ENCODE data around the gene INA. TPM values are rescaled to one million over a fixed set of nuclear protein-coding genes. Genes with fewer than 3 reads are reported as not detected.
A peak's percentile ranks its signal among the peaks of the same experiment; 100 is the strongest.
"Not testable (repeated sequence)": the region's sequence is repeated elsewhere in the genome, so short reads cannot be mapped to it uniquely, and the experiment has no call there.

INA gene
- total RNA-seq, 1 experiment from 2014 or later, result 0.42 TPM

DNA sequence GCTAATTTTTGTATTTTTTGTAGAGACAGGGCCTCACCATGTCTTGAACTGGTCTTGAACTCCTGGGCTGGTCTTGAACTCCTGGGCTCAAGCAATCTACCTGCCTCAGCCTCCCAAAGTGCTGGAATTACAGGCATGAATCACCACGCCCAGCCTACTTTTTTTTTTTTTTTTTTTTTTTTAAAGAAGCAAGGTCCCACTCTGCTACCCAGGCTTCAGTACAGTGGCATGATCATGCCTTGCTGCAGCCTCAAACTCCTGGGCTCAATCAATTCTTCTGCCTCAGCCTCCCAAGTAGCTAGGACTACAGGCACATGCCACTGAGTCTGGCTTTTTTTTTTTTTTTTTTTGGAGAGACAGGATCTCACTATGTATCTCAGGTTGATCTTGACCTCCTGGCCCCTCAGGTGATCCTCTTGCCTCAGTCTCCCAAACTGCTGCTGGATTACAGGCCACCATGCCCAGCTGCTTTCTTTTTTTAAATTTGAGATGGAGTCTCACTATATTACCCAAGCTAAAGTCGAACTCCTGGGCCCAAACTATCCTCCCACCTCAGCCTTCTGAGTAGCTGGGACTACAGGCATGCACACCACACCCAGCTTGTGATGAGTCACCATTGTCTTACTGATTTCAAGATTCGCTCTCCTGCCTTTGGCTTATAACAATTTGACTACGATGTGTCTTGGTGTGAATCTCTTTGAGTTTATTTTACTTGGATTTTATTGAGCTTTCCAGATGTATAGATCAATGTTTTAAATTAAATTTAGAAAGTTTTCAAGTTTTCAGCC, 22.2 kb upstream of the INA start:
- no peaks in the 10 kb centered on the region for H3K36me3 ChIP-seq
- no peaks in the 10 kb centered on the region for H3K9me3 ChIP-seq (replicated peaks)
- peaks cover 5% of the 10 kb centered on the region; the same call in 1 of the 2 replicates for H3K4me1 ChIP-seq (replicated peaks)
- DNase-seq (ENCODE audit: low read depth in 1 of 2, low spot score in 2 of 2), result peak; percentile 36 to 53
- H3K27me3 ChIP-seq (replicated peaks), result no peaks in the 10 kb centered on the region
- no peak overlapping the region for H3K27ac ChIP-seq
- H3K4me3 ChIP-seq, result no peak overlapping the region

DNA sequence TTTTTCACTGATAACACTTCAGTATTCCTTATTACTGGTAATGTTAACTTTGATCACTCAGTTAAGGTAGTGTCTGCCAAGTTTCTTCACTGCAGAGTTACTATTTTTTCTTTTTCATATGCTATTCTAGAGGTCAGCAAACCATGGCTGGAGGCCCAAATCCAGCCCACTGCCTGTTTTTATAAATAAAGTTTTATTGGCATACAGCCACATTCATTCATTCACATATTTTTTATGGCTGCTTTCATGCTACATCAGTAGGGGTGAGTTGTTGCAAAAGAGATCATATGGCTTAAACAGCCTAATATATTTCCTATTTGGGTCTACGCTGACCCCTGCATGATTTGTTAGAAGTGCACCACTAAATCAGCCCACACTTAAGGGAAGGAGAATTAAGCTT, 20.3 kb upstream of the INA start:
- Histone ChIP-seq H3K36me3 (no peaks in the 10 kb centered on the region), H3K9me3 (replicated peaks) (no peaks in the 10 kb centered on the region; the same call in 1 of the 2 replicates), H3K4me3 (no peak overlapping the region), H3K4me1 (replicated peaks) (peaks cover 5% of the 10 kb centered on the region; the same call in 1 of the 2 replicates), H3K27me3 (replicated peaks) (no peaks in the 10 kb centered on the region), H3K27ac (no peak overlapping the region)
- no peak for DNase-seq (ENCODE audit: low read depth in 1 of 2, low spot score in 2 of 2)

DNA sequence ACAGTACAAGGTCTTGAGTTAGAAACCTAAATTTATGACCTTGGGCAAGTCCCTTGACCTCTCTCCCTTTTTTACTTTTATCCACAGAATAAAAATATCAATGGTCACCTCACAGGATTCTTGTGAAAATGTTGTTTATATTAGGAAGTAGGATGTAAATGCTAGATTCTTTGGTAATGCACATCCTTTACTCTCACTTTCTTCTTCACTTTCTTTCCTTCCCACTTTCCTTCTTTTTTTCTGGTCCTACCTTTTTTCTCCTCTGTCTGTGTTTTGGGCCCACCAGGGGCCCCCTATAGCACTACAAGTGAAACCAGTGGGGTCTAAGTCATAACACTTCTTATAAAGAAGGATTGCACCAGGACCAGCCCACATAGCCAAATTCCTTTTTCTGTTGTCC, 19.1 kb upstream of the INA start:
- no peak overlapping the region for H3K4me3 ChIP-seq
- H3K36me3 ChIP-seq, result no peaks in the 10 kb centered on the region
- peaks cover 5% of the 10 kb centered on the region; the same call in 1 of the 2 replicates for H3K4me1 ChIP-seq (replicated peaks)
- no peaks in the 10 kb centered on the region for H3K27me3 ChIP-seq (replicated peaks)
- no peaks in the 10 kb centered on the region; the same call in 1 of the 2 replicates for H3K9me3 ChIP-seq (replicated peaks)
- DNase-seq (ENCODE audit: low read depth in 1 of 2, low spot score in 2 of 2), result no peak
- no peak overlapping the region for H3K27ac ChIP-seq

DNA sequence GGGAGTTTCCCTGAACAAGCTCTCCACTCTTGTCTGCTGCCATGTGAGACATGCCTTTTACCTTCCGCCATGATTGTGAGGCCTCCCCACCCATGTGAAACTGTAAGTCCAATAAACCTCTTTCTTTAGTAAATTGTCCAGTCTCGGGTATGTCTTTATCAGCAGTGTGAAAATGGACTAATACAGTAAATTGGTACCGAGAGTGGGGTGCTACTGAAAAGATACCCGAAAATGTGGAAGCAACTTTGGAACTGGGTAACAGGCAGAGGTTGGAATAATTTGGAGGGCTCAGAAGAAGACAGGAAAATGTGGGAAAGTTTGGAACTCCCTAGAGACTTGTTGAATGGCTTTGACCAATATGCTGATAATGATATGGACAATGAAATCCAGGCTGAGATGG, 18.0 kb upstream of the INA start:
- not testable (repeated sequence) for H3K27ac ChIP-seq; H3K9me3 ChIP-seq (replicated peaks); H3K27me3 ChIP-seq (replicated peaks); H3K36me3 ChIP-seq; H3K4me1 ChIP-seq (replicated peaks); H3K4me3 ChIP-seq; DNase-seq (ENCODE audit: low read depth in 1 of 2, low spot score in 2 of 2)

DNA sequence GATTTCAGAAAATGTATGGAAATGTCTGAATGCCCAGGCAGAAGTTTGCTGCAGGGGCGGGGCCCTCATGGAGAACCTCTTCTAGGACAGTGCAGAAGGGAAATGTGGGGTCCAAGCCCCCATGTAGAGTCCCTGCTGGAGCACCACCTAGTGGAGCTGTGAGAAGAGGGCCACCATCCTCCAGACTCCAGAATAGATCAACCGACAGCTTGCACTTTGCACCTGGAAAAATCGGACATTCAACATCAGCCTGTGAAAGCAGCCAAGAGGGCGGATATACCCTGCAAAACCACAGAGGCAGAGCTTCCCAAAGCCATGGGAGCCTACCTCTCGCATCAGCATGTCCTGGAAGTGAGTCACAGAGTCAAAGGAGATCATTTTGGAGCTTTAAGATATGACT, 16.9 kb upstream of the INA start:
- Histone ChIP-seq H3K27ac (no peak overlapping the region), H3K9me3 (replicated peaks) (no peaks in the 10 kb centered on the region; the same call in 1 of the 2 replicates), H3K36me3 (no peaks in the 10 kb centered on the region), H3K4me1 (replicated peaks) (peaks cover 2% of the 10 kb centered on the region; the same call in 1 of the 2 replicates), H3K27me3 (replicated peaks) (no peaks in the 10 kb centered on the region), H3K4me3 (no peak overlapping the region)
- DNase-seq (ENCODE audit: low read depth in 1 of 2, low spot score in 2 of 2), result no peak

DNA sequence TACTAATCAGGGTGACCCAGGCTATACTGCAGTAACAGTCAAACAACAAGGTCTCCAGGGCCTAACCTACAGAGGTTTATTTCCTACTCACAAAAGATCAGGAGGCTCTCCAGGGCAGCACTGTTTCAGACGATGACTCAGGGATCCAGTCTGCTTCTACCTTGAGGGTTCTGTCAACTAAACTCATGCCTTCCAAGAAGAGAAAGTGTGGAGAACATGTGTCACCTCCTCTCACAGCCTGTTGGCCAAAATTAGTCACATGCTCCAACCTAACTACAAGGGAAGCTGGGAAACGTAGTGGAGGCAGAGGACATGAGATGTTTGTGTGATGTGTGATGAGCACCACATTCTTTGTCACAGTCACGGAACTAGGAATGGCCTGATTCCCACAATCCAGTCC, 14.7 kb upstream of the INA start:
- Histone ChIP-seq H3K4me1 (replicated peaks) (no peaks in the 10 kb centered on the region), H3K9me3 (replicated peaks) (no peaks in the 10 kb centered on the region; the same call in 1 of the 2 replicates), H3K36me3 (no peaks in the 10 kb centered on the region), H3K27ac (no peak overlapping the region), H3K4me3 (no peak overlapping the region), H3K27me3 (replicated peaks) (no peaks in the 10 kb centered on the region; the same call in 1 of the 2 replicates)
- no peak for DNase-seq (ENCODE audit: low read depth in 1 of 2, low spot score in 2 of 2)

DNA sequence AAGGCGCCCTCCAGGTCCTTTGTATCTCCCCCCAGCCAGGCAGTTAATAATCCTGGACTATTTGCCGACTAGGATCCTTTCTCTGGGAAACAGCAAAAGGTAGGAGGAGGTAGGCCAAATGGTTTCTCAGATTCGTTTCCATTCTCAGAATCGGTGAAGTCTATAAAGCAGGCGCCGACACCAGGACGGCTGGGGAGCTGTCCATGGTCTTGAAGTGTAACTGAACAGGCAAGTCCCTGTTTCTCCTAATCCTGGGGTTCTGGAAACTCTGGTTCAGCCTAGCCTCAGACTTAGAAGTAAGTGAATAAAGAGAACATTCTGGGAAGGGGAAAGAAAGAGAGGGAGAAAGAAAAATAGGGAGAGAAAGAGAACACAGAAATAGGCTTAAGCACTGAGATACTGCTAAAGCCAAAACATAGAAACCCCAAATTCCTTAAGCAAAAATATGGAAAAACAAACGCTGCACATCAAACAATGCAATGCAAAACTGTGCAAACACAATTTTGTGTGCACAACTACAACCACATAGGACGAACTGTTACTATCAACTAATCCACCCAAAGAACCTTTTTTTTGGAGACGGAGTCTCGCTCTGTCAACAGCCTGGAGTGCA, 11.1 kb upstream of the INA start:
- DNase-seq (ENCODE audit: low read depth in 1 of 2, low spot score in 2 of 2), result peak; percentile 40 to 74
- Histone ChIP-seq H3K9me3 (replicated peaks) (no peaks in the 10 kb centered on the region), H3K27ac (no peak overlapping the region), H3K36me3 (no peaks in the 10 kb centered on the region), H3K27me3 (replicated peaks) (no peaks in the 10 kb centered on the region; the same call in 1 of the 2 replicates), H3K4me1 (replicated peaks) (no peaks in the 10 kb centered on the region), H3K4me3 (no peak overlapping the region)

DNA sequence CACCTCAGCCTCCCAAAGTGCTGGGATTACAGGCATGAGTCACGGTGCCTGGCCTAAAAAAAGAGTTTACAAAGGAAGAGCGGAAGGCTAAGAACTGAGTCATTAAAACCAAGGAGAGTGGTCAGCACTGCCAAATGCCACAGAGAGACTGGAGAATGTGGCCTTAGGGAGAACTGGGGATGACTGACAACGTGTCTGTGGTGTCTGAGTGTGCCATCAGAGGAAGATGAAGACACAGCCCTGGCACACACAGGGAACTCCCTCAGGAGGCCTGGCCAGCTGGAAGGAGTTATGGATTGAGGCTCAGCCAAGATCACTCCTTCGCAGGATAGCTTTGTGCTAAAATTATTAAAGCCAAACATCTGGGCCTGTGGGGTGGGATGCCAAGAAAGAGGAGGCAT, 3.9 kb upstream of the INA start:
- H3K9me3 ChIP-seq (replicated peaks), result peaks cover 11% of the 10 kb centered on the region
- no peaks in the 10 kb centered on the region for H3K36me3 ChIP-seq
- H3K27me3 ChIP-seq (replicated peaks), result peaks cover 26% of the 10 kb centered on the region
- H3K4me3 ChIP-seq, result no peak overlapping the region
- H3K4me1 ChIP-seq (replicated peaks), result peaks cover 25% of the 10 kb centered on the region
- DNase-seq (ENCODE audit: low read depth in 1 of 2, low spot score in 2 of 2), result peak; percentile 94 to 98
- H3K27ac ChIP-seq, result 0 out of 2 replicates have a peak overlapping the region, but pooled peaks have one; percentile 4

DNA sequence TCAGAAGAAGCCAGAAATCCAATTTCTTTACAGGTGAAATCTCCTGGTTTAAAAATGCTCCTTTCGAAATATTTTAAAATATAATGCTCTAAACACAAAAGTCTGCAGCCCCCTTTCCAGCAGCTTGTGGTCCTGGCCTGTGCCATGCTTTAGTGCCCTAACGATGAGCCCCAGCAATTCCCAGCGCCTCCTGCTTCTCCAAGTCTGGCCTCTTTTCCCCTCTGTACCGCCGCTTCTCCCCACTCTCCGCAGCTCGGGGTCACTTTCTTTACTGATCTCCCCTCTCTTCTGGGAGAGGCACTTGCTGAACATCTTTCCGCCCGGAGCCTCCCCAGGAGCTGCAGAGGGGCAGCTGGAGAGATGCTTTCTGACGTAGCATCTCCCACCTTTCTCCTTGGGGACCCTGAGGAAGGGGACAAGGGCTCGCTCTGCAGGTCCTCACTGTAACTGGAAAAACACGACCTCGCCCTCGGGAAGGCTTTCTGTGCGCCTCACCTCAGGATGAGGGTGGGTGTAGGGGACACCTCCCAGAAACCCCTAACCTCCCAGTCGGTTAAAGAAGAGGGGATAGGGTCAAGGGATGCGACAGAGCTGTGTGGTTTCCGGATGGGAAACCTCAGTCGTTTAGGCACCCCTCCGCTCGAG, 565 bp upstream of the INA start:
- Histone ChIP-seq H3K36me3 (no peaks in the 10 kb centered on the region), H3K9me3 (replicated peaks) (peaks cover 16% of the 10 kb centered on the region), H3K27me3 (replicated peaks) (peaks cover 45% of the 10 kb centered on the region), H3K4me3 (no peak overlapping the region), H3K27ac (no peak overlapping the region), H3K4me1 (replicated peaks) (peaks cover 25% of the 10 kb centered on the region)
- DNase-seq (ENCODE audit: low read depth in 1 of 2, low spot score in 2 of 2), result no peak

DNA sequence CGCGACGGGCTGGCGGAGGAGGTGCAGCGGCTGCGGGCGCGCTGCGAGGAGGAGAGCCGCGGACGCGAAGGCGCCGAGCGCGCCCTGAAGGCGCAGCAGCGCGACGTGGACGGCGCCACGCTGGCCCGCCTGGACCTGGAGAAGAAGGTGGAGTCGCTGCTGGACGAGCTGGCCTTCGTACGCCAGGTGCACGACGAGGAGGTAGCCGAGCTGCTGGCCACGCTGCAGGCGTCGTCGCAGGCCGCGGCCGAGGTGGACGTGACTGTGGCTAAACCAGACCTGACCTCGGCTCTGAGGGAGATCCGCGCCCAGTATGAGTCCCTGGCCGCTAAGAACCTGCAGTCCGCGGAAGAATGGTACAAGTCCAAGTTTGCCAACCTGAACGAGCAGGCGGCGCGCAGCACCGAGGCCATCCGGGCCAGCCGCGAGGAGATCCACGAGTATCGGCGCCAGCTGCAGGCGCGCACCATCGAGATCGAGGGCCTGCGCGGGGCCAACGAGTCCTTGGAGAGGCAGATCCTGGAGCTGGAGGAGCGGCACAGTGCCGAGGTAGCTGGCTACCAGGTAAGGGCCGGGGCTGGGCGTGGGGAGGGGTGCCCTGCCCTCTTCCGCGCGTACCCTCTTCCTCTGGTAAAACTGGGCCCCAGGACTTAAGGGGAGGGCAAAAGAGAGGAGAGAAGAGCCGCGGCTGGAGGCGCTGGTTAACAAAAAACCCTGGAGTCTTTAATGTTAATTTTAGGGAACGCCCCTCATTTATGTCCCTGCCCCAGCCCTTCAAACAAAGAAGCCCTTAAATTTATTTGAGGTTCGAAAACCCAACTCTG, 987 bp downstream of the INA start:
- H3K9me3 ChIP-seq (replicated peaks), result peaks cover 16% of the 10 kb centered on the region
- DNase-seq (ENCODE audit: low read depth in 1 of 2, low spot score in 2 of 2), result no peak
- H3K4me3 ChIP-seq, result peak overlapping the region; percentile 17; the same call in 1 of the 2 replicates
- peaks cover 22% of the 10 kb centered on the region for H3K4me1 ChIP-seq (replicated peaks)
- no peak overlapping the region for H3K27ac ChIP-seq
- H3K27me3 ChIP-seq (replicated peaks), result peaks cover 52% of the 10 kb centered on the region
- no peaks in the 10 kb centered on the region for H3K36me3 ChIP-seq

DNA sequence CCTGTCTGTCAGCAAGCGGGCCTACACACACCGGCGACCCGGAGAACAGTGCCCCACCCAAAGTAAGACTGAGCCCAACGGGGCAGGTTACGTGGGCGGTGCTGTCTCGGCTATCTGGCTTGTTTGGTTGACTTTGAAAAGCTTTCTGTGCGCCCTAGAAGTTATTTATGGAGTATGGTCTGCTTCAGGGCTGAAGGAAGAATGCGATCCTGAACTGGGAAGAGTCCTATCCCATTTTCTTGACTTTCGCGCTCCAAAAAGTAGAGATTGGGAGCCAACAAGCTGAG, 1.5 kb downstream of the INA start:
- Histone ChIP-seq H3K27ac (no peak overlapping the region), H3K27me3 (replicated peaks) (peaks cover 52% of the 10 kb centered on the region), H3K9me3 (replicated peaks) (peaks cover 16% of the 10 kb centered on the region), H3K36me3 (no peaks in the 10 kb centered on the region), H3K4me3 (no peak overlapping the region), H3K4me1 (replicated peaks) (peaks cover 17% of the 10 kb centered on the region)
- no peak for DNase-seq (ENCODE audit: low read depth in 1 of 2, low spot score in 2 of 2)

DNA sequence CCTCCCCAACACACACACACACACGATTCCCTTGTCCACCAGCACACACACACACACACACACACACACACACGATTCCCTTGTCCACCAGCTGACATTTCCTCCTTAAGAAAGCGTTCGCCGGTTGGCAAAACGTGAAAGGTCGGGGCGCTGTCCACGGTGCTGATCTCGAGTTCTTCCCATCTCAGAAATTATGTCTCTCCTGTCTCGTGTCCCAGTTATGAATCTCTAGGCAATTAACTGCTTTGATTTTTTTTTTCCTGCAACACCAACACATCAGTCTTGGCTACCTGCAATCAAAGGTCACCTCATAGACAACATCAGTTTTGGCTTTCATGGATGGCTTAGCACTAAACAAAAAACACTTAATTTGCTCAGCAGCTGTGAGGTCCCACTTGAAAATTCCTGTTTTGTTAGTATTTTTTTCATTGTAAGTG, 1.9 kb downstream of the INA start:
- DNase-seq (ENCODE audit: low read depth in 1 of 2, low spot score in 2 of 2), result peak in 1 of 2 experiments; percentile 26
- peaks cover 52% of the 10 kb centered on the region for H3K27me3 ChIP-seq (replicated peaks)

DNA sequence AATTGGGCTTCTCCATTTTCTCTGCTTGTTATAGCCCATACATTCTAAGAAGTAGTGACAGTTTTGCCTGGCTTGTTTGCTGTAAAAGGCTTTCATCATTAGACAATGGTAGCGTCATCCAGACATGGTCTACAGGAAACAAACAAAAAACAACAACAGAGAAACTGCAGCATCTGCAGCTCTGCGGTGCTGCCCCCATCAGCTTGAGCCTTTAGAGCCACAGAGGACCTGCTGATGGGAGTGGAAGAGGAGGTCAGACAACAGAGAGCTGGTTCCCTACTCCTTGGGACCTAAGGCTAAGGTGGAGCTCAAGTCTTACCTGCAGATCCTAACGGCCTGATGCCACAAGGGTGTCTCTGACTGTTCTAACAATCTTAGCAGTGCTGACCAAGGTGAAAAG, 3.1 kb downstream of the INA start:
- Histone ChIP-seq H3K4me1 (replicated peaks) (peaks cover 10% of the 10 kb centered on the region), H3K4me3 (no peak overlapping the region), H3K27ac (no peak overlapping the region), H3K27me3 (replicated peaks) (peaks cover 52% of the 10 kb centered on the region), H3K9me3 (replicated peaks) (peaks cover 16% of the 10 kb centered on the region), H3K36me3 (no peaks in the 10 kb centered on the region)
- no peak for DNase-seq (ENCODE audit: low read depth in 1 of 2, low spot score in 2 of 2)

More for the DNA sequence above, 1.9 kb downstream of the INA start:
- peaks cover 13% of the 10 kb centered on the region for H3K4me1 ChIP-seq (replicated peaks)
- no peak overlapping the region for H3K4me3 ChIP-seq
- H3K27ac ChIP-seq, result no peak overlapping the region
- no peaks in the 10 kb centered on the region for H3K36me3 ChIP-seq
- H3K9me3 ChIP-seq (replicated peaks), result peaks cover 16% of the 10 kb centered on the region

Measured in SJSA1 (cell line).